ENCODE results near the gene MTA1. TPM values are rescaled to one million over a fixed set of nuclear protein-coding genes. Genes with fewer than 3 reads are reported as not detected.

MTA1 gene
- total RNA-seq, 1 donor from 2014 or later = 118 TPM

DNA sequence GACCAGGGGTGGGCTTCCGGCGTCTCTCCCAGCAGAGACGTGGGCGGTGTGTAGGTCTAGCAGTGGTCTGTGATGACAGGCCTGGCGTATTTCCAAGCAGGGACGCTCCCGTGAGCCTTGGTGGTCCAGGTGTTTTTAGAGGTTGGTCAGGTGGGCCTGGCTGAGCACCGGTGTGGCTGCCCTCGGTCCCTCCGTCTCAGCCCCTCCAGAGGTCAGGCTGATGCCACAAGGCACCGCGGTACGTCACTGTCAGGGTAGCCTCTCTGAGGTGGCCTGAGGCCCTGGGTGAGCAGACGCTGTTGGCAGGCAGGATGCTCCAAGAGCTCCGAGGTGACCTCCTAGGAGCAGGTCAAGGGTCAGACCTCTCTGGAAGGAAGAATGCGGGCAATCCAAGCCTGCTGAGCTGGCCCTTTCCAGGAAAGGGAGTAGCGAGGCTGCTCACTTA lies 13.6 kb downstream of the MTA1 start:
- peaks cover 0 to 9% of the 10 kb centered on the region in 2 donors for H3K4me1 ChIP-seq
- intact Hi-C loops (cut with DNase I) = no loop called here
- H3K27ac ChIP-seq = no peak overlapping the region
- no peaks in the 10 kb centered on the region for H3K27me3 ChIP-seq
- H3K4me3 ChIP-seq = no peak overlapping the region
- DNase-seq (ENCODE audit: low spot score in 2 of 2) = no peak
- TF ChIP-seq, protein P1, sequence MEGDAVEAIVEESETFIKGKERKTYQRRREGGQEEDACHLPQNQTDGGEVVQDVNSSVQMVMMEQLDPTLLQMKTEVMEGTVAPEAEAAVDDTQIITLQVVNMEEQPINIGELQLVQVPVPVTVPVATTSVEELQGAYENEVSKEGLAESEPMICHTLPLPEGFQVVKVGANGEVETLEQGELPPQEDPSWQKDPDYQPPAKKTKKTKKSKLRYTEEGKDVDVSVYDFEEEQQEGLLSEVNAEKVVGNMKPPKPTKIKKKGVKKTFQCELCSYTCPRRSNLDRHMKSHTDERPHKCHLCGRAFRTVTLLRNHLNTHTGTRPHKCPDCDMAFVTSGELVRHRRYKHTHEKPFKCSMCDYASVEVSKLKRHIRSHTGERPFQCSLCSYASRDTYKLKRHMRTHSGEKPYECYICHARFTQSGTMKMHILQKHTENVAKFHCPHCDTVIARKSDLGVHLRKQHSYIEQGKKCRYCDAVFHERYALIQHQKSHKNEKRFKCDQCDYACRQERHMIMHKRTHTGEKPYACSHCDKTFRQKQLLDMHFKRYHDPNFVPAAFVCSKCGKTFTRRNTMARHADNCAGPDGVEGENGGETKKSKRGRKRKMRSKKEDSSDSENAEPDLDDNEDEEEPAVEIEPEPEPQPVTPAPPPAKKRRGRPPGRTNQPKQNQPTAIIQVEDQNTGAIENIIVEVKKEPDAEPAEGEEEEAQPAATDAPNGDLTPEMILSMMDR (IDR thresholded peaks at IDR 0.05) = no peak
- no peaks in the 10 kb centered on the region for H3K9me3 ChIP-seq
- no peaks in the 10 kb centered on the region for H3K36me3 ChIP-seq

DNA sequence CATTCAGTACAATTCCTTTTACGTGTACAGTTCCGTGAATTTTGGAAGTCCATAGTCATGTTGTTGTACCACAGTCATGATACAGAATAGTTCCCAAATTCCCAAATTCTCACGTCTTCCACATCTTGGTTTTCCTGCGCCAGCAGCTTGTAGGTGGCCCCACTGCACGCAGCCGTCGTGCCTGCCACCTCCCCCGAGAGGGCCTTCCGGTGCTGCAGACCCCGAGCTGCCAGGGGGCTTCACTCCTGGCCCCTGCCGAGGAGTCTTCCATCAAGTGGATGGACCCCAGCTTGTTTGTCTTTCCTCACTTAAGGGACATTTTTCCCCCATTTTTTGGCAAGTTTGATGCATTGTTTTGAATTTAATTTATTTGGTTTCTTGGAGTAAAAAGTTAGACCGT lies 16.8 kb downstream of the MTA1 start:
- peaks cover 0 to 2% of the 10 kb centered on the region in 2 donors for H3K4me1 ChIP-seq
- H3K27ac ChIP-seq = no peak overlapping the region
- H3K27me3 ChIP-seq = no peaks in the 10 kb centered on the region
- TF ChIP-seq, protein P1 (IDR thresholded peaks at IDR 0.05) = no peak
- peaks cover 0 to 12% of the 10 kb centered on the region in 2 donors for H3K36me3 ChIP-seq
- intact Hi-C loops (cut with DNase I) = no loop called here
- no peak for DNase-seq (ENCODE audit: low spot score in 2 of 2)
- H3K4me3 ChIP-seq = no peak overlapping the region
- H3K9me3 ChIP-seq = no peaks in the 10 kb centered on the region

DNA sequence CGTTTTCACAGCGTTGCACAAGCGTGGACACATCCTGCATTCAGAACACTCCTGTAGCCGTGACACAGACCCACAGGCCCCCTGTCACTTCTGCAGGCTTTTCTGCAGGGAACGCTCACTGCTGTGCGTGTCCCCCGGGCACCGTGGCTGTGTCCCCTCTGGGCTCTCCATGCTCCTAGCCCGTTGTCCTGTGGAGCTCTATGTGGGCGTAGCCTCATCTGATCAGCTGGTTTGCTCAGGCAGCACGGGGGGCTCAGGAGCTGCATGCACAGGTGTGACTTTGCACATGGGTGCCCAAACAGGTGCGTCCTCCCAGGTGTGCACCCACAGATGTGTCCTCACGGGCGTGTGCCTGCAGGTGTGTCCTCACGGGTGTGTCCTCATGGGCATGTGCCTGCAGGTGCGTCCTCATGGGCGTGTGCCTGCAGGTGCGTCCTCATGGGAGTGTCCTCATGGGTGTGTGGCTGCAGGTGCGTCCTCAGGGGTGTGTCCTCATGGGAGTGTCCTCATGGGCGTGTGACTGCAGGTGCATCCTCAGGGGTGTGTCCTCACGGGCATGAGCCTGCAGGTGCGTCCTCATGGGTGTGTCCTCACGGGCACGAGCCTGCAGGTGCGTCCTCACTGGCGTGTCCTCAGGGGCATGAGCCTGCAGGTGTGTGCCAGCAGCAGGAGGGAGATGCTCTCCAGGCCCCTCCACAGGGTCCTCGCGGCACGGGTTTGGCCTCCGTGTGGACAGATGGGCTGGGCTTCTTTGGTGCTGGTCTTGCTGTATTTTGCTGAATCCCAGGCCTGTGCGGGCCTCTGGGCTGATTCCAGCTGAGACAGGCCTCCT lies 17.5 kb downstream of the MTA1 start:
- Histone ChIP-seq H3K4me1 (peaks cover 0 to 2% of the 10 kb centered on the region in 2 donors), H3K36me3 (peaks cover 0 to 12% of the 10 kb centered on the region in 2 donors), H3K4me3 (no peak overlapping the region), H3K9me3 (no peaks in the 10 kb centered on the region), H3K27ac (no peak overlapping the region), H3K27me3 (no peaks in the 10 kb centered on the region)
- no peak for DNase-seq (ENCODE audit: low spot score in 2 of 2)
- TF ChIP-seq, protein P1 (IDR thresholded peaks at IDR 0.05) = no peak
- intact Hi-C loops (cut with DNase I) = no loop called here

DNA sequence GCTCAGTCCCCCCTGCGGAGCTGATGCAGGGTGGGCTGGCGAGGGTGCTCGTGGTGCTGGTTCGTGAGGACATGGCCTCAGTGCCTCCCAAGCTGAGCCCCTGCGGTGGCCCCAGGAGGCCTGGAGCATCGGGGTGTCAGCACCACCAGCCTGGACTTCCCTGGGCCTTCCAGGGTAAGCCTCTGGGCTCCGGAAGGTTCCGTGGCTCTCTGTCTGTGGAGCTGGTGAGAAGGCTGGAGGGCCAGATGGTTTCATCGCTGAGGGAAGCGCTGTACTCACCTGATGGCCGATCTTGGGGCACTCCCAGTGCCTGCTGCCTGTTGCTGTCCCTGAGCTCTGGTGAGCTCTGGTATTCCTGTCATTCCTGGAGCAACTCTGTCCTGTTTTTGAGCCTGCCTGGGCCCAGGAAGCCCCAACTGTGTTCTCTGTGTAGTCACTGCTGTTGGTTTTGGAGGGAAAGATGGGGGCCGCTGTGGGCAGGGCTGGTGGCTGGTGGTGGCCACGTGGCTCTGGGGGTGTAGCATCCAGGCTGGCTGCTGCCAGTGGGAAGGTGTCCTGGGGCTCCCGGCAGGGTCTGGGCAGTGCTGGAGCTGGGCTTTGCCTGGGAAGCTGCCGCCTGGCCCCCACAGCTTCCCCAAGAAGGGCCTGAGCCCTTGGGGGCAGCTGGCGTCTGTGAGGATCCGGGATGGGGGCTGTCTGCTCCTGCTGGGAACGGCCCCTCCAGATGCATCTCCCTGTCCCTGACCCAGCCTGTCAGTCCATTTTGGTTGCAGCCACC lies 18.3 kb downstream of the MTA1 start:
- no peak overlapping the region for H3K27ac ChIP-seq
- no peak for DNase-seq (ENCODE audit: low spot score in 2 of 2)
- no peaks in the 10 kb centered on the region for H3K27me3 ChIP-seq
- H3K9me3 ChIP-seq = no peaks in the 10 kb centered on the region
- peaks cover 4 to 18% of the 10 kb centered on the region in 2 donors for H3K36me3 ChIP-seq
- H3K4me3 ChIP-seq = no peak overlapping the region
- TF ChIP-seq, protein P1 (IDR thresholded peaks at IDR 0.05) = no peak
- intact Hi-C loops (cut with DNase I) = no loop called here
- H3K4me1 ChIP-seq = peaks cover 0 to 2% of the 10 kb centered on the region in 2 donors

DNA sequence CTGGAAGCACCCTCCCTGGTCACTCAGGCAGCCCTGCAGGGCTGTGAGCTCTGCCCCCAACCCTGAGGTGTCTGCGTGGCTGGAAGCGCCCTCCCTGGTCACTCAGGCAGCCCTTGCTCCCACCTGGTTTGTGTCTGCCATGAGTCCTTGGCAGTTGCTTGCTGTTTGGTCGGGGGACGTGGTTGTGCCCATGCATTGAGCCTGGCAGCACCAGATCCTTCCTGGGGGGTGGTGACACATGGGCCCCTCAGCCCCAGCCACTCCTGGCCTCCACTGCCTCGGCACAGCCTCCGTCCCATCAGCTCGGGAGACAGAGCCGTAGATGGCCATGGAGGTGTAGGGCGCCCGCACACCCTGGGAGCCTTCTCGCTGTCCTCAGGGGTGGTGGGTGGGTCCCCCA lies 19.6 kb downstream of the MTA1 start:
- Histone ChIP-seq H3K27ac (no peak overlapping the region), H3K4me1 (peaks cover 0 to 2% of the 10 kb centered on the region in 2 donors), H3K36me3 (peaks cover 4 to 19% of the 10 kb centered on the region in 2 donors), H3K4me3 (no peak overlapping the region), H3K9me3 (no peaks in the 10 kb centered on the region), H3K27me3 (no peaks in the 10 kb centered on the region)
- intact Hi-C loops (cut with DNase I) = no loop called here
- TF ChIP-seq, protein P1 (IDR thresholded peaks at IDR 0.05) = no peak
- no peak for DNase-seq (ENCODE audit: low spot score in 2 of 2)
